HEK293T (cell line): ENCODE measurements around the gene NYNRIN.

Experiments used
- FOXM1 ChIP-seq: fragments of 450-650 bp; IDR thresholded peaks from 2 replicates; pipeline ENCODE4 v1.6.1; 2017; ENCODE audit warnings: mild to moderate bottlenecking, borderline replicate concordance
- L3MBTL2 ChIP-seq: fragments of 450-650 bp; conservative IDR thresholded peaks from 2 replicates; pipeline ENCODE4 v1.6.1; 2016; ENCODE audit warnings: mild to moderate bottlenecking
- SP1 ChIP-seq: fragments of 450-650 bp; IDR thresholded peaks from 2 replicates; pipeline ENCODE4 v1.6.1; 2017
- ZNF384 ChIP-seq: fragments of 450-650 bp; IDR thresholded peaks from 2 replicates; pipeline ENCODE4 v1.6.1; 2016

GRCh38 chr14:24366413-24366720 is 32.4 kb upstream of the NYNRIN start:
- TF ChIP-seq ZNF384: peak; percentile 92
- TF ChIP-seq L3MBTL2: no peak
- TF ChIP-seq SP1: no peak
- TF ChIP-seq FOXM1: no peak
